Body of pancreas (tissue), 4 donors: ENCODE data around the gene ARRDC2. TPM values are rescaled to one million over a fixed set of nuclear protein-coding genes. Genes with fewer than 3 reads are reported as not detected.

Experiments used
- ATAC-seq: fragments of 150-250 bp; one replicate; pipeline ENCODE4 v1.9.1; 2016
- DNase-seq, 4 donors: peaks; one replicate each; pipeline ENCODE4 v3.0.0-alpha.2; 2019
- H3K27ac ChIP-seq, 4 donors: fragments of 200-600 bp; sonication (generic); 1 replicate in 3 of 4; 2 replicates in 1 of 4; pipeline versions ENCODE4 v1.5.1 to v1.6.1; 2016 to 2019; ENCODE audit warnings: mild to moderate bottlenecking in 1 of 4, mixed read lengths in 1 of 4, moderate library complexity in 1 of 4
- H3K27me3 ChIP-seq, 2 donors: fragments of 200-600 bp; sonication (generic); one replicate each; pipeline ENCODE4 v1.6.0; 2016; ENCODE audit warnings: mild to moderate bottlenecking in 1 of 2
- H3K36me3 ChIP-seq, 2 donors: fragments of 200-600 bp; sonication (generic); replicated peaks in 1 of 2; 2 replicates each; pipeline ENCODE4 v1.5.1; 2016; ENCODE audit warnings: low read depth in 2 of 2; ENCODE audit not compliant: insufficient read depth in 1 of 2
- H3K4me1 ChIP-seq: fragments of 200-600 bp; sonication (generic); one replicate; pipeline ENCODE4 v1.6.0; 2016
- H3K4me3 ChIP-seq, 2 donors: fragments of 200-600 bp; sonication (generic); 1 replicate in 1 of 2; 2 replicates in 1 of 2; pipeline ENCODE4 v1.5.1; 2016 to 2019
- H3K9me3 ChIP-seq, 3 donors: fragments of 200-600 bp; sonication (generic); 1 replicate in 2 of 3; 2 replicates in 1 of 3; pipeline ENCODE4 v1.5.1; 2016
- CTCF ChIP-seq, 7 experiments: fragments of 450-650 bp in 4 of 7; fragments of 200-600 bp in 3 of 7; sonication (generic) in 3 of 7; IDR thresholded peaks; one replicate each; pipeline ENCODE4 v1.5.1; 2016 to 2019; ENCODE audit warnings: antibody characterized with exemption in 7 of 7
- POLR2A ChIP-seq, 3 donors: fragments of 450-650 bp; IDR thresholded peaks; one replicate each; pipeline ENCODE4 v1.6.1; 2016; ENCODE audit warnings: antibody characterized with exemption in 3 of 3, mild to moderate bottlenecking in 2 of 3
- WGBS, 2 donors: methylation state at CpG; one replicate each; pipeline ENCODE4 v1.1.5; 2017; 5-methylcytosine and 5-hydroxymethylcytosine counted together
- intact Hi-C: fragments of 100-400 bp; cut with DNase I; formaldehyde crosslinking; loops from one replicate; pipeline ENCODE4 v1.15.1; 2023
- total RNA-seq, 2 donors: library from RNA; depleted of rRNA; stranded (reverse); fragments of >200 nt; gene quantifications; one replicate each; pipeline ENCODE4 v1.1.0, GENCODE V29; 2016

Gene ARRDC2
- total RNA-seq, 2 donors from 2014 or later: 23.1 to 30.1 TPM

- H3K4me1 ChIP-seq: no peaks in the 10 kb centered on the region
- intact Hi-C loops: no loop called here
- H3K27me3 ChIP-seq: no peaks in the 10 kb centered on the region
- no peaks in the 10 kb centered on the region for H3K36me3 ChIP-seq
- DNase-seq (no peak), ATAC-seq (no peak)
- WGBS, 2 donors: 76 to 82% methylated on average over 9 to 13 of the region's 13 CpGs
- no peak overlapping the region for H3K27ac ChIP-seq
- no peak overlapping the region for H3K4me3 ChIP-seq
- TF ChIP-seq CTCF (IDR thresholded peaks at IDR 0.05) (no peak), POLR2A (IDR thresholded peaks at IDR 0.05) (no peak)
- H3K9me3 ChIP-seq: no peaks in the 10 kb centered on the region
Measured at GRCh38 chr19:17988161-17988560, 19.8 kb upstream of the ARRDC2 start.

- DNase-seq: no peak
- WGBS, 2 donors: 72 to 79% methylated on average over 16 of the region's 16 CpGs
- Histone ChIP-seq H3K27me3 (no peaks in the 10 kb centered on the region), H3K4me3 (no peak overlapping the region), H3K27ac (no peak overlapping the region), H3K9me3 (no peaks in the 10 kb centered on the region), H3K36me3 (no peaks in the 10 kb centered on the region), H3K4me1 (no peaks in the 10 kb centered on the region)
- intact Hi-C loops: no loop called here
- ATAC-seq: no peak
- no peak for TF ChIP-seq POLR2A (IDR thresholded peaks at IDR 0.05)
- no peak for TF ChIP-seq CTCF (IDR thresholded peaks at IDR 0.05)
Measured at GRCh38 chr19:17989425-17990094, 18.4 kb upstream of the ARRDC2 start.

GRCh38 chr19:17993076-17993813 is 14.7 kb upstream of the ARRDC2 start:
- 57 to 67% methylated on average over 10 to 27 of the region's 27 CpGs for WGBS, 2 donors

GRCh38 chr19:17996826-17997316 is 11.1 kb upstream of the ARRDC2 start:
- intact Hi-C loops: loop anchor here (5.0 kb wide), 2 partner anchors 55 to 135 kb away; no protein-coding TSS in a partner anchor
- no peaks in the 10 kb centered on the region for H3K36me3 ChIP-seq
- WGBS, 2 donors: 0 to 5% methylated on average over 1 to 15 of the region's 15 CpGs
- no peak overlapping the region for H3K4me3 ChIP-seq
- H3K27me3 ChIP-seq: no peaks in the 10 kb centered on the region
- no peak overlapping the region for H3K27ac ChIP-seq
- ATAC-seq (peak; percentile 82), DNase-seq (peak; percentile 86 to 90 (median 88))
- peaks cover 9% of the 10 kb centered on the region for H3K4me1 ChIP-seq
- no peaks in the 10 kb centered on the region for H3K9me3 ChIP-seq
- peak; percentile 97 to 99 (median 98) for TF ChIP-seq CTCF (IDR thresholded peaks at IDR 0.05)
- TF ChIP-seq POLR2A (IDR thresholded peaks at IDR 0.05): no peak

More at GRCh38 chr19:17993076-17993813, 14.7 kb upstream of the ARRDC2 start:
- Histone ChIP-seq H3K27ac (no peak overlapping the region), H3K27me3 (no peaks in the 10 kb centered on the region), H3K9me3 (no peaks in the 10 kb centered on the region), H3K4me1 (no peaks in the 10 kb centered on the region), H3K36me3 (no peaks in the 10 kb centered on the region), H3K4me3 (no peak overlapping the region)
- TF ChIP-seq CTCF (IDR thresholded peaks at IDR 0.05) (no peak), POLR2A (IDR thresholded peaks at IDR 0.05) (no peak)
- intact Hi-C loops: no loop called here
- no peak for ATAC-seq
- no peak for DNase-seq
